Spleen (tissue), 7 donors: Measurements from ENCODE around the gene CARD10.

Source experiments
- CTCF ChIP-seq, 11 experiments: fragments of 200-600 bp in 7 of 11; fragments of 450-650 bp in 4 of 11; sonication (generic) in 4 of 11; IDR thresholded peaks in 8 of 11; conservative IDR thresholded peaks in 3 of 11; 1 replicate in 7 of 11; 2 replicates in 4 of 11; pipeline versions ENCODE4 v1.4.0 to v1.8.0; 2016 to 2021; ENCODE audit warnings: antibody characterized with exemption in 11 of 11, inconsistent platforms in 4 of 11, mild to moderate bottlenecking in 1 of 11
- POLR2A ChIP-seq, 3 donors: fragments of 450-650 bp; IDR thresholded peaks; one replicate each; pipeline ENCODE4 v1.5.1; 2017; ENCODE audit warnings: antibody characterized with exemption in 3 of 3, mild to moderate bottlenecking in 1 of 3
- POLR2AphosphoS5 ChIP-seq, 3 donors: sonication (generic); formaldehyde crosslinking; IDR thresholded peaks; one replicate each; pipeline ENCODE4 v1.5.1; 2017; ENCODE audit warnings: antibody characterized with exemption in 3 of 3
- donor health status: DM: no; HTN: no; CAD: no; lungs with moderate emphysema.
- donor health status: DM: no; HTN: no; CAD: no.
- donor health status: DM: no; HTN: no; CAD: no.

- TF ChIP-seq CTCF (IDR thresholded peaks at IDR 0.05 in 8 of 11, conservative IDR thresholded peaks at IDR 0.05 in 3 of 11) (no peak), POLR2A (IDR thresholded peaks at IDR 0.05) (no peak), POLR2AphosphoS5 (IDR thresholded peaks at IDR 0.05) (no peak)
Observed at GRCh38 chr22:37488337-37489135, 30.7 kb downstream of the CARD10 start.
